GM23248 (cell line): Measurements from ENCODE around the gene DAB1. TPM values are rescaled to one million over a fixed set of nuclear protein-coding genes. Genes with fewer than 3 reads are reported as not detected.
A peak's percentile ranks its signal among the peaks of the same experiment; 100 is the strongest.

Experiments
- DNase-seq: peaks from one replicate; pipeline ENCODE4 v3.0.0-alpha.2; 2015
- H2AFZ ChIP-seq: fragments of 200-600 bp; sonication (generic); 2 replicates; pipeline ENCODE4 v1.6.1; 2016; ENCODE audit warnings: antibody characterized with exemption
- H3F3A ChIP-seq: fragments of 200-600 bp; sonication (generic); 2 replicates; pipeline ENCODE4 v1.6.1; 2016; ENCODE audit warnings: mild to moderate bottlenecking, antibody characterized with exemption, mixed run types; ENCODE audit not compliant: insufficient read depth
- H3K27ac ChIP-seq: fragments of 200-600 bp; sonication (generic); 2 replicates; pipeline ENCODE4 v1.5.1; 2016; ENCODE audit warnings: mild to moderate bottlenecking
- H3K27me3 ChIP-seq: fragments of 200-600 bp; sonication (generic); replicated peaks from 2 replicates; pipeline ENCODE4 v1.6.1; 2016; ENCODE audit warnings: mild to moderate bottlenecking; ENCODE audit not compliant: insufficient read depth
- H3K36me3 ChIP-seq: fragments of 200-600 bp; sonication (generic); 2 replicates; pipeline ENCODE4 v1.6.1; 2016; ENCODE audit warnings: low read depth, mild to moderate bottlenecking
- H3K4me1 ChIP-seq: fragments of 200-600 bp; sonication (generic); 2 replicates; pipeline ENCODE4 v1.6.1; 2016; ENCODE audit warnings: mild to moderate bottlenecking; ENCODE audit not compliant: insufficient read depth
- H3K4me2 ChIP-seq: fragments of 200-600 bp; sonication (generic); one replicate; pipeline ENCODE4 v1.6.1; 2016; ENCODE audit warnings: mild to moderate bottlenecking; ENCODE audit not compliant: unreplicated experiment
- H3K4me3 ChIP-seq: fragments of 200-600 bp; sonication (generic); 2 replicates; pipeline ENCODE4 v1.5.1; 2016; ENCODE audit warnings: mild to moderate bottlenecking
- H3K79me2 ChIP-seq: fragments of 200-600 bp; sonication (generic); 2 replicates; pipeline ENCODE4 v1.6.1; 2016; ENCODE audit warnings: mild to moderate bottlenecking; ENCODE audit not compliant: insufficient read depth
- H3K9ac ChIP-seq: fragments of 200-600 bp; sonication (generic); 2 replicates; pipeline ENCODE4 v1.6.1; 2016; ENCODE audit warnings: mild to moderate bottlenecking
- H3K9me2 ChIP-seq: fragments of 200-600 bp; sonication (generic); 2 replicates; pipeline ENCODE4 v1.6.1; 2016; ENCODE audit warnings: mixed run types, mild to moderate bottlenecking, moderate library complexity; ENCODE audit not compliant: insufficient read depth
- H3K9me3 ChIP-seq: fragments of 200-600 bp; sonication (generic); one replicate; pipeline ENCODE4 v1.6.1; 2017; ENCODE audit warnings: low read depth
- H4K20me1 ChIP-seq: fragments of 200-600 bp; sonication (generic); 2 replicates; pipeline ENCODE4 v1.6.0; 2016; ENCODE audit not compliant: insufficient read depth
- EZH2 ChIP-seq: fragments of 200-600 bp; sonication (generic); IDR thresholded peaks from 2 replicates; pipeline ENCODE4 v1.6.1; 2018; ENCODE audit warnings: antibody characterized with exemption, mild to moderate bottlenecking; ENCODE audit not compliant: insufficient read depth, poor library complexity, severe bottlenecking
- EZH2phosphoT487 ChIP-seq: fragments of 200-600 bp; sonication (generic); IDR thresholded peaks from 2 replicates; pipeline ENCODE4 v1.6.1; 2018; ENCODE audit warnings: antibody characterized with exemption, moderate library complexity, mild to moderate bottlenecking, low read depth; ENCODE audit not compliant: insufficient read depth
- WGBS, 2 experiments: methylation state at CpG; one replicate each; pipeline ENCODE4 v1.1.6; 2015 to 2017; ENCODE audit warnings: low lambda C conversion rate in 2 of 2, low coverage in 1 of 2; ENCODE audit errors: missing lambda C conversion rate in 2 of 2; 5-methylcytosine and 5-hydroxymethylcytosine counted together
- in situ Hi-C: fragments of 300-500 bp; cut with MboI; formaldehyde crosslinking; loops from 2 replicates; pipeline ENCODE4 v1.15.0; 2020
- polyA plus RNA-seq: library from polyadenylated mRNA; unstranded; fragments of >200 nt; fragmentation: Nextera tagmentation; extraction: Ambion mirVana; gene quantifications from 2 replicates; pipeline ENCODE4 v1.2.1, GENCODE V29; 2016
- total RNA-seq: library from RNA; depleted of rRNA; stranded (reverse); fragments of >200 nt; shearing (Covaris generic); gene quantifications from 2 replicates; pipeline ENCODE4 v1.2.3, GENCODE V29; 2014

Gene DAB1
- total and polyA plus RNA-seq, 2 experiments from 2014 or later, result 0.11 to 0.39 TPM

GRCh38 chr1:56965191-56965590 lies 458.7 kb downstream of the DAB1 start:
- no peaks in the 10 kb centered on the region for H4K20me1 ChIP-seq
- no peak for TF ChIP-seq EZH2phosphoT487
- no peak for TF ChIP-seq EZH2
- WGBS, 2 experiments, result 51 to 68% methylated on average over 3 of the region's 3 CpGs
- no peaks in the 10 kb centered on the region for H3K9me3 ChIP-seq
- no peaks in the 10 kb centered on the region for H3K4me1 ChIP-seq
- H2AFZ ChIP-seq, result no peak overlapping the region
- H3F3A ChIP-seq, result no peaks in the 10 kb centered on the region
- H3K36me3 ChIP-seq, result no peaks in the 10 kb centered on the region
- H3K9me2 ChIP-seq, result no peaks in the 10 kb centered on the region
- no peak for DNase-seq
- H3K27ac ChIP-seq, result no peak overlapping the region
- H3K9ac ChIP-seq, result no peak overlapping the region
- in situ Hi-C loops, result no loop called here
- H3K79me2 ChIP-seq, result no peaks in the 10 kb centered on the region
- H3K4me2 ChIP-seq, result no peak overlapping the region
- no peak overlapping the region for H3K4me3 ChIP-seq
- H3K27me3 ChIP-seq, result no peaks in the 10 kb centered on the region

- no peak overlapping the region for H3K4me3 ChIP-seq
- 79 to 81% methylated on average over 9 of the region's 9 CpGs for WGBS, 2 experiments
- no peak overlapping the region for H3K9ac ChIP-seq
- no peaks in the 10 kb centered on the region for H3F3A ChIP-seq
- no peaks in the 10 kb centered on the region for H3K4me1 ChIP-seq
- no peaks in the 10 kb centered on the region for H3K79me2 ChIP-seq
- H3K27ac ChIP-seq, result no peak overlapping the region
- no peaks in the 10 kb centered on the region for H3K27me3 ChIP-seq
- no peaks in the 10 kb centered on the region for H3K36me3 ChIP-seq
- no peak for DNase-seq
- H3K9me2 ChIP-seq, result no peaks in the 10 kb centered on the region
- H3K9me3 ChIP-seq, result no peaks in the 10 kb centered on the region
- H2AFZ ChIP-seq, result no peak overlapping the region
- no peak overlapping the region for H3K4me2 ChIP-seq
- in situ Hi-C loops, result no loop called here
- no peak for TF ChIP-seq EZH2
- no peak for TF ChIP-seq EZH2phosphoT487
- H4K20me1 ChIP-seq, result no peaks in the 10 kb centered on the region
Observed at GRCh38 chr1:56964349-56965017, 459.4 kb downstream of the DAB1 start.

DNA sequence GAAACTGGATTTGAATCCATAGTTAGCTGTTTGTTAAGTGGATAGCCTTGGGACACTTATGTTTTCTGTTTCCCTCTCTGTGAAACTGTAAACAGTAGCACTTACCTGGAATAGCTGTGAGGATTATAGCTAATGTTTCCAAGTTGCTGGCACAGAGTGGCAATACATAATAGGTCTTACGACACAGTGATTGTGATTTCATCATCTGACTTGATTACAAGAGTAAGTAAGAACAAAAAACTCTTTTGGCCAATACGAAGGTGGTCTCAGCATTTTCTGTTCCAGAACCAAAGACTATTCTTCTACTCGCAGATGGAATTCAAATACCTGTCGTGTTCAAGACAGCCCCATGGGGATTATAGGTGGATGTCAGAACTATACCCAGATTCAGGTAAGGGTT lies 460.2 kb downstream of the DAB1 start:
- no peak overlapping the region for H3K9ac ChIP-seq
- H3F3A ChIP-seq, result no peaks in the 10 kb centered on the region
- no peaks in the 10 kb centered on the region for H3K36me3 ChIP-seq
- peaks cover 2% of the 10 kb centered on the region; the same call in 1 of the 2 replicates for H3K4me1 ChIP-seq
- no peak overlapping the region for H3K4me2 ChIP-seq
- in situ Hi-C loops, result no loop called here
- no peak overlapping the region for H2AFZ ChIP-seq
- H3K9me2 ChIP-seq, result no peaks in the 10 kb centered on the region
- no peak overlapping the region for H3K27ac ChIP-seq
- TF ChIP-seq EZH2phosphoT487 (no peak), EZH2 (no peak)
- no peaks in the 10 kb centered on the region for H4K20me1 ChIP-seq
- no peak overlapping the region for H3K4me3 ChIP-seq
- DNase-seq, result peak; percentile 23
- H3K79me2 ChIP-seq, result no peaks in the 10 kb centered on the region
- 60 to 65% methylated on average over 4 of the region's 4 CpGs for WGBS, 2 experiments
- no peaks in the 10 kb centered on the region for H3K9me3 ChIP-seq
- no peaks in the 10 kb centered on the region for H3K27me3 ChIP-seq

GRCh38 chr1:56961426-56961825 lies 462.4 kb downstream of the DAB1 start:
- Histone ChIP-seq H3K9ac (no peak overlapping the region), H3K4me3 (no peak overlapping the region), H3F3A (peaks cover 8% of the 10 kb centered on the region; the same call in 1 of the 2 replicates), H3K4me1 (peaks cover 14% of the 10 kb centered on the region), H3K9me2 (no peaks in the 10 kb centered on the region), H3K79me2 (no peaks in the 10 kb centered on the region), H3K4me2 (no peak overlapping the region), H3K27ac (no peak overlapping the region), H3K9me3 (no peaks in the 10 kb centered on the region), H3K27me3 (no peaks in the 10 kb centered on the region), H3K36me3 (no peaks in the 10 kb centered on the region), H4K20me1 (no peaks in the 10 kb centered on the region), H2AFZ (no peak overlapping the region)
- no peak for DNase-seq
- TF ChIP-seq EZH2, result no peak
- no peak for TF ChIP-seq EZH2phosphoT487
- in situ Hi-C loops, result no loop called here
- 85 to 93% methylated on average over 10 of the region's 10 CpGs for WGBS, 2 experiments
